GM19467 (cell line): Measurements from ENCODE around the gene MED28.

Experiments used
- ATAC-seq: cut with Tn5 transposase; IDR thresholded peaks from one replicate; pipeline ENCODE4 v1.9.1; 2021; ENCODE audit warnings: mild to moderate bottlenecking, moderate library complexity; ENCODE audit not compliant: unreplicated experiment

MED28 gene

GRCh38 chr4:17665346-17665745 lies 50.9 kb downstream of the MED28 start:
- ATAC-seq = no peak

GRCh38 chr4:17665852-17666251 lies 51.4 kb downstream of the MED28 start:
- ATAC-seq = no peak

- ATAC-seq = no peak
Observed at GRCh38 chr4:17667253-17667652, 52.8 kb downstream of the MED28 start.

- ATAC-seq = no peak
Observed at GRCh38 chr4:17667653-17668201, 53.3 kb downstream of the MED28 start.

GRCh38 chr4:17670423-17670822 lies 56.0 kb downstream of the MED28 start:
- no peak for ATAC-seq

GRCh38 chr4:17680559-17681280 lies 66.3 kb downstream of the MED28 start:
- ATAC-seq = no peak

GRCh38 chr4:17681281-17682221 lies 67.1 kb downstream of the MED28 start:
- no peak for ATAC-seq

GRCh38 chr4:17682222-17682566 lies 67.8 kb downstream of the MED28 start:
- ATAC-seq = no peak
